ENCODE measurements around the gene EEF1AKMT3.

Gene EEF1AKMT3

GRCh38 chr12:57769594-57769993 lies 2.8 kb upstream of the EEF1AKMT3 start:
- no peak overlapping the region for H3K4me3 ChIP-seq (ENCODE audit: low read depth, low read length, poor library complexity, severe bottlenecking)
- H3K9ac ChIP-seq (ENCODE audit: low read length) = no peak overlapping the region
- H3K36me3 ChIP-seq (ENCODE audit: insufficient read depth, low read length) = peaks cover 35% of the 10 kb centered on the region
- H3K9me3 ChIP-seq (ENCODE audit: low read length) = no peaks in the 10 kb centered on the region
- no peaks in the 10 kb centered on the region for H3K79me2 ChIP-seq (ENCODE audit: insufficient read depth, low read length)
- H3K4me1 ChIP-seq (ENCODE audit: insufficient read depth, low read length, severe bottlenecking) = peaks cover 36% of the 10 kb centered on the region
- TF ChIP-seq EZH2 (IDR thresholded peaks at IDR 0.05; ENCODE audit: borderline replicate concordance, low read length) = no peak
- H3K27ac ChIP-seq (ENCODE audit: low read depth, low read length, poor library complexity, severe bottlenecking) = no peak overlapping the region
- no peaks in the 10 kb centered on the region for H3K9me2 ChIP-seq (ENCODE audit: low read depth, low read length)
- no peak overlapping the region for H3K4me2 ChIP-seq (ENCODE audit: low read length)
- H2AFZ ChIP-seq (ENCODE audit: low read length) = no peak overlapping the region
- H3K27me3 ChIP-seq (ENCODE audit: insufficient read depth, low read length) = peaks cover 13% of the 10 kb centered on the region
- no peaks in the 10 kb centered on the region for H3F3A ChIP-seq (ENCODE audit: insufficient read depth, low read length)
- no peaks in the 10 kb centered on the region for H4K20me1 ChIP-seq (ENCODE audit: insufficient read depth, low read length)

- Histone ChIP-seq H3K36me3 (ENCODE audit: insufficient read depth, low read length) (peaks cover 35% of the 10 kb centered on the region), H3K27me3 (ENCODE audit: insufficient read depth, low read length) (peaks cover 5% of the 10 kb centered on the region), H3K9me2 (ENCODE audit: low read depth, low read length) (no peaks in the 10 kb centered on the region), H3K79me2 (ENCODE audit: insufficient read depth, low read length) (no peaks in the 10 kb centered on the region), H2AFZ (ENCODE audit: low read length) (no peak overlapping the region), H4K20me1 (ENCODE audit: insufficient read depth, low read length) (no peaks in the 10 kb centered on the region), H3K4me3 (ENCODE audit: low read depth, low read length, poor library complexity, severe bottlenecking) (peak overlapping the region; percentile 75), H3K27ac (ENCODE audit: low read depth, low read length, poor library complexity, severe bottlenecking) (no peak overlapping the region), H3F3A (ENCODE audit: insufficient read depth, low read length) (no peaks in the 10 kb centered on the region), H3K4me2 (ENCODE audit: low read length) (peak overlapping the region; percentile 90), H3K4me1 (ENCODE audit: insufficient read depth, low read length, severe bottlenecking) (peaks cover 24% of the 10 kb centered on the region), H3K9me3 (ENCODE audit: low read length) (no peaks in the 10 kb centered on the region), H3K9ac (ENCODE audit: low read length) (no peak overlapping the region; the same call in 1 of the 2 replicates)
- TF ChIP-seq EZH2 (IDR thresholded peaks at IDR 0.05; ENCODE audit: borderline replicate concordance, low read length) (no peak), CTCF (IDR thresholded peaks at IDR 0.05; ENCODE audit: low read length) (no peak)
Observed at GRCh38 chr12:57770734-57771133, 1.7 kb upstream of the EEF1AKMT3 start.

- peaks cover under 1% of the 10 kb centered on the region; the same call in 1 of the 2 replicates for H3K27me3 ChIP-seq (ENCODE audit: insufficient read depth, low read length)
- H3K9me2 ChIP-seq (ENCODE audit: low read depth, low read length) = no peaks in the 10 kb centered on the region
- peak overlapping the region; percentile 8 for H3K27ac ChIP-seq (ENCODE audit: low read depth, low read length, poor library complexity, severe bottlenecking)
- no peaks in the 10 kb centered on the region for H3F3A ChIP-seq (ENCODE audit: insufficient read depth, low read length)
- no peaks in the 10 kb centered on the region for H3K9me3 ChIP-seq (ENCODE audit: low read length)
- no peaks in the 10 kb centered on the region for H3K79me2 ChIP-seq (ENCODE audit: insufficient read depth, low read length)
- H2AFZ ChIP-seq (ENCODE audit: low read length) = peak overlapping the region; percentile 14; the same call in 1 of the 2 replicates
- TF ChIP-seq CTCF (IDR thresholded peaks at IDR 0.05; ENCODE audit: low read length) (no peak), EZH2 (IDR thresholded peaks at IDR 0.05; ENCODE audit: borderline replicate concordance, low read length) (no peak)
- peak overlapping the region; percentile 75 for H3K4me3 ChIP-seq (ENCODE audit: low read depth, low read length, poor library complexity, severe bottlenecking)
- H3K9ac ChIP-seq (ENCODE audit: low read length) = peak overlapping the region; percentile 72
- no peaks in the 10 kb centered on the region for H4K20me1 ChIP-seq (ENCODE audit: insufficient read depth, low read length)
- peaks cover 18% of the 10 kb centered on the region for H3K4me1 ChIP-seq (ENCODE audit: insufficient read depth, low read length, severe bottlenecking)
- peaks cover 35% of the 10 kb centered on the region for H3K36me3 ChIP-seq (ENCODE audit: insufficient read depth, low read length)
- H3K4me2 ChIP-seq (ENCODE audit: low read length) = peak overlapping the region; percentile 90
Observed at GRCh38 chr12:57771236-57771872, 1.1 kb upstream of the EEF1AKMT3 start.

All from OCI-LY1 (cell line).